ENCODE results near the gene SESTD1.

- TF ChIP-seq POLR2A (IDR thresholded peaks at IDR 0.05), result no peak
- TF ChIP-seq CTCF (IDR thresholded peaks at IDR 0.05), result no peak
- no peak for TF ChIP-seq POLR2AphosphoS5 (IDR thresholded peaks at IDR 0.05)
These were observed 11.4 kb downstream of the SESTD1 start for GRCh38 chr2:179253226-179253625.

Measured in prostate gland (tissue), 2 donors.